HCT116 (cell line): ENCODE measurements around the gene TECTA.

Experiments
- POLR2AphosphoS5 ChIP-seq: IDR thresholded peaks from 2 replicates; pipeline ENCODE4 v1.6.1; 2011; ENCODE audit warnings: mild to moderate bottlenecking, low read depth, low read length, moderate library complexity
- RAD21 ChIP-seq: IDR thresholded peaks from 2 replicates; pipeline ENCODE4 v1.6.1; 2012; ENCODE audit warnings: low read depth, mild to moderate bottlenecking
- TF ChIP-seq, protein P1 (sequence below), 3 experiments: fragments of 200-600 bp in 1 of 3; sonication (generic) in 1 of 3; IDR thresholded peaks in 2 of 3; conservative IDR thresholded peaks in 1 of 3; 2 replicates each; pipeline ENCODE4 v1.5.1; 2012 to 2017; ENCODE audit warnings: low read depth in 2 of 3, low read length in 2 of 3, antibody characterized with exemption in 1 of 3, borderline replicate concordance in 1 of 3, control low read depth in 1 of 3, mild to moderate bottlenecking in 1 of 3, mixed read lengths in 1 of 3, mixed run types in 1 of 3, moderate library complexity in 1 of 3; ENCODE audit not compliant: insufficient read depth in 1 of 3

- TF ChIP-seq POLR2AphosphoS5: no peak
- no peak for TF ChIP-seq RAD21
- TF ChIP-seq, protein P1, sequence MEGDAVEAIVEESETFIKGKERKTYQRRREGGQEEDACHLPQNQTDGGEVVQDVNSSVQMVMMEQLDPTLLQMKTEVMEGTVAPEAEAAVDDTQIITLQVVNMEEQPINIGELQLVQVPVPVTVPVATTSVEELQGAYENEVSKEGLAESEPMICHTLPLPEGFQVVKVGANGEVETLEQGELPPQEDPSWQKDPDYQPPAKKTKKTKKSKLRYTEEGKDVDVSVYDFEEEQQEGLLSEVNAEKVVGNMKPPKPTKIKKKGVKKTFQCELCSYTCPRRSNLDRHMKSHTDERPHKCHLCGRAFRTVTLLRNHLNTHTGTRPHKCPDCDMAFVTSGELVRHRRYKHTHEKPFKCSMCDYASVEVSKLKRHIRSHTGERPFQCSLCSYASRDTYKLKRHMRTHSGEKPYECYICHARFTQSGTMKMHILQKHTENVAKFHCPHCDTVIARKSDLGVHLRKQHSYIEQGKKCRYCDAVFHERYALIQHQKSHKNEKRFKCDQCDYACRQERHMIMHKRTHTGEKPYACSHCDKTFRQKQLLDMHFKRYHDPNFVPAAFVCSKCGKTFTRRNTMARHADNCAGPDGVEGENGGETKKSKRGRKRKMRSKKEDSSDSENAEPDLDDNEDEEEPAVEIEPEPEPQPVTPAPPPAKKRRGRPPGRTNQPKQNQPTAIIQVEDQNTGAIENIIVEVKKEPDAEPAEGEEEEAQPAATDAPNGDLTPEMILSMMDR (IDR thresholded peaks at IDR 0.05 in 2 of 3, conservative IDR thresholded peaks at IDR 0.05 in 1 of 3; ENCODE audit: borderline replicate concordance in 1 of 3, insufficient read depth in 1 of 3, low read depth in 2 of 3, low read length in 2 of 3): no peak
Measured at GRCh38 chr11:121117788-121118187, 16.7 kb downstream of the TECTA start.
